Right atrium auricular region (tissue), 2 donors: ENCODE measurements around the gene MYO10. TPM values are rescaled to one million over a fixed set of nuclear protein-coding genes. Genes with fewer than 3 reads are reported as not detected.

Experiments used
- DNase-seq: peaks from one replicate; pipeline ENCODE4 v3.0.0-alpha.2; 2019; ENCODE audit warnings: low spot score
- H3K27ac ChIP-seq, 2 donors: fragments of 200-600 bp; sonication (generic); 1 replicate in 1 of 2; 2 replicates in 1 of 2; pipeline ENCODE4 v1.5.1; 2016 to 2019
- H3K27me3 ChIP-seq, 2 donors: fragments of 200-600 bp; sonication (generic); one replicate each; pipeline versions ENCODE4 v1.5.1 to v1.6.0; 2017 to 2019
- H3K36me3 ChIP-seq: fragments of 200-600 bp; sonication (generic); one replicate; pipeline ENCODE4 v1.5.1; 2016
- H3K4me1 ChIP-seq, 2 donors: fragments of 200-600 bp; sonication (generic); one replicate each; pipeline versions ENCODE4 v1.5.1 to v1.6.0; 2017 to 2019
- H3K4me3 ChIP-seq, 2 donors: fragments of 200-600 bp; sonication (generic); 1 replicate in 1 of 2; 2 replicates in 1 of 2; pipeline ENCODE4 v1.5.1; 2017 to 2019; ENCODE audit warnings: mild to moderate bottlenecking in 1 of 2, moderate library complexity in 1 of 2
- H3K9me3 ChIP-seq, 2 donors: fragments of 200-600 bp; sonication (generic); one replicate each; pipeline ENCODE4 v1.5.1; 2019
- CTCF ChIP-seq, 2 donors: fragments of 200-600 bp; sonication (generic); IDR thresholded peaks; one replicate each; pipeline ENCODE4 v1.5.1; 2019; ENCODE audit warnings: antibody characterized with exemption in 2 of 2
- total RNA-seq, 2 donors: library from RNA; depleted of rRNA; stranded (reverse); fragments of >200 nt; gene quantifications; one replicate each; pipeline ENCODE4 v1.1.0, GENCODE V29; 2016

The MYO10 gene
- total RNA-seq, 2 donors from 2014 or later: 3.8 to 5.5 TPM

- Histone ChIP-seq H3K4me1 (no peaks in the 10 kb centered on the region), H3K4me3 (no peak overlapping the region), H3K27ac (no peak overlapping the region), H3K9me3 (no peaks in the 10 kb centered on the region), H3K27me3 (no peaks in the 10 kb centered on the region), H3K36me3 (no peaks in the 10 kb centered on the region)
- TF ChIP-seq CTCF (IDR thresholded peaks at IDR 0.05): no peak
- DNase-seq: no peak
Measured at GRCh38 chr5:16918891-16919671, 17.0 kb downstream of the MYO10 start.

DNA sequence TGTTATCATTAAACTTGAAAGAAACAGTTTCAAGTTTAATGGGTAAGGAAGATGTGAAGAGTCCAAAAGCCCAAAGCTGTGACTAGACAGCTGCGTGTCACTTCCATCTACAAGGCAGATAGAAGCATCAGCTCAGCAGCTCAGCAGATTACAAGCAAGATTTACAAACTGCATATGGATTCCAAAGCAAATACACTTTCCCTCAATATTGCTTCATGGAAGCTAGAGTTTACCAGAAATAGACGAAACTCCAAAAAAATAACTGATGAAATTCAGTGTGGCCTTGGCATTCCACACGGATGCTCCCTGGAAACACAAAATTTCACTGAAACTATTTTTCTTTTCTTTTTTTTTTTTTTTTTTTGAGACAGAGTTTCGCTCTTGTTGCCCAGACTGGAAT is 17.9 kb downstream of the MYO10 start:
- no peak overlapping the region for H3K27ac ChIP-seq
- DNase-seq: no peak
- no peaks in the 10 kb centered on the region for H3K4me1 ChIP-seq
- H3K36me3 ChIP-seq: no peaks in the 10 kb centered on the region
- no peak overlapping the region for H3K4me3 ChIP-seq
- no peaks in the 10 kb centered on the region for H3K27me3 ChIP-seq
- no peaks in the 10 kb centered on the region for H3K9me3 ChIP-seq
- no peak for TF ChIP-seq CTCF (IDR thresholded peaks at IDR 0.05)

DNA sequence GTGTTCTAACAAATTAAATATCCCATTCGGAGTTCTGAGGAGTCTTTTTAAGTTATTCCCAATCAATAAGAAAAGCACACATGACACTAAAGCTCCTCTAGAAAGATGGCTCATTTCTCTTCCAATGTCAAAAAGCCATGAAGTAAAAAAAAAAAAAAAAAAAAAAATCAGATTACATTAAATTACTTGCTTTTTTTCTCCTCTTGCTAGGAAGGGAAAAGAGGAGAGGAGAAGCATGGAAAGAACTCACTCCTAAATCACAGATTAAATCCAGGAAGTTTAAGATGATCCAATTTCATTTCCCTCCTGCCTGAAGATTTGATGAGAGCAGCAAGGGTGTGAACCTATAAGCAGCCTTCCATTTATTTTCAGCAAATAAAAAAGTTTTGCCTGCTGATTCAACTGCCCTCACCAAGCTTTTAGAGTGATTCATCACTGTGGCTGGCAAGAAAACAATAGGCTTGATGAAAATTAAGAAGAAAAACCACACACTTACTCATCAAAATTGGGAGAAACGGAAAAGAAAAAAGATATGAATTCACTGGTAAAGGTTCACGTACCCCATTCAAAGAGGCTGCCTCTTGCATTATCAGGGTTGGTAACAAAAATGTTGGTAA is 19.7 kb downstream of the MYO10 start:
- no peaks in the 10 kb centered on the region for H3K9me3 ChIP-seq
- DNase-seq: no peak
- no peak overlapping the region for H3K4me3 ChIP-seq
- TF ChIP-seq CTCF (IDR thresholded peaks at IDR 0.05): no peak
- no peaks in the 10 kb centered on the region for H3K36me3 ChIP-seq
- H3K4me1 ChIP-seq: no peaks in the 10 kb centered on the region
- H3K27me3 ChIP-seq: no peaks in the 10 kb centered on the region
- no peak overlapping the region for H3K27ac ChIP-seq

GRCh38 chr5:16914584-16914983 is 21.5 kb downstream of the MYO10 start:
- Histone ChIP-seq H3K9me3 (no peaks in the 10 kb centered on the region), H3K36me3 (no peaks in the 10 kb centered on the region), H3K27ac (no peak overlapping the region), H3K4me1 (no peaks in the 10 kb centered on the region), H3K27me3 (no peaks in the 10 kb centered on the region), H3K4me3 (no peak overlapping the region)
- TF ChIP-seq CTCF (IDR thresholded peaks at IDR 0.05): no peak
- DNase-seq: no peak

GRCh38 chr5:16914108-16914435 is 22.0 kb downstream of the MYO10 start:
- TF ChIP-seq CTCF (IDR thresholded peaks at IDR 0.05): no peak
- Histone ChIP-seq H3K36me3 (no peaks in the 10 kb centered on the region), H3K4me3 (no peak overlapping the region), H3K4me1 (no peaks in the 10 kb centered on the region), H3K27ac (no peak overlapping the region), H3K27me3 (no peaks in the 10 kb centered on the region), H3K9me3 (no peaks in the 10 kb centered on the region)
- DNase-seq: no peak
